Body of pancreas (tissue), 4 donors: ENCODE results near the gene RAPGEF5.

Source experiments
- POLR2A ChIP-seq, 3 donors: fragments of 450-650 bp; IDR thresholded peaks; one replicate each; pipeline ENCODE4 v1.6.1; 2016; ENCODE audit warnings: antibody characterized with exemption in 3 of 3, mild to moderate bottlenecking in 2 of 3
- TF ChIP-seq, protein P1 (sequence below), 7 experiments: fragments of 450-650 bp in 4 of 7; fragments of 200-600 bp in 3 of 7; sonication (generic) in 3 of 7; IDR thresholded peaks; one replicate each; pipeline ENCODE4 v1.5.1; 2016 to 2019; ENCODE audit warnings: antibody characterized with exemption in 7 of 7

- TF ChIP-seq, protein P1, sequence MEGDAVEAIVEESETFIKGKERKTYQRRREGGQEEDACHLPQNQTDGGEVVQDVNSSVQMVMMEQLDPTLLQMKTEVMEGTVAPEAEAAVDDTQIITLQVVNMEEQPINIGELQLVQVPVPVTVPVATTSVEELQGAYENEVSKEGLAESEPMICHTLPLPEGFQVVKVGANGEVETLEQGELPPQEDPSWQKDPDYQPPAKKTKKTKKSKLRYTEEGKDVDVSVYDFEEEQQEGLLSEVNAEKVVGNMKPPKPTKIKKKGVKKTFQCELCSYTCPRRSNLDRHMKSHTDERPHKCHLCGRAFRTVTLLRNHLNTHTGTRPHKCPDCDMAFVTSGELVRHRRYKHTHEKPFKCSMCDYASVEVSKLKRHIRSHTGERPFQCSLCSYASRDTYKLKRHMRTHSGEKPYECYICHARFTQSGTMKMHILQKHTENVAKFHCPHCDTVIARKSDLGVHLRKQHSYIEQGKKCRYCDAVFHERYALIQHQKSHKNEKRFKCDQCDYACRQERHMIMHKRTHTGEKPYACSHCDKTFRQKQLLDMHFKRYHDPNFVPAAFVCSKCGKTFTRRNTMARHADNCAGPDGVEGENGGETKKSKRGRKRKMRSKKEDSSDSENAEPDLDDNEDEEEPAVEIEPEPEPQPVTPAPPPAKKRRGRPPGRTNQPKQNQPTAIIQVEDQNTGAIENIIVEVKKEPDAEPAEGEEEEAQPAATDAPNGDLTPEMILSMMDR (IDR thresholded peaks at IDR 0.05), result no peak
- TF ChIP-seq POLR2A (IDR thresholded peaks at IDR 0.05), result no peak
These were observed 88.9 kb downstream of the RAPGEF5 start for GRCh38 chr7:22267930-22268615.
